Left ventricle myocardium superior (tissue), 1 donor: ENCODE measurements around the gene OR51F2. TPM values are rescaled to one million over a fixed set of nuclear protein-coding genes. Genes with fewer than 3 reads are reported as not detected.
"Not testable (repeated sequence)": the region's sequence is repeated elsewhere in the genome, so short reads cannot be mapped to it uniquely, and the experiment has no call there.

ENCODE experiments used
- ATAC-seq: fragments of 200-7000 bp; cut with Tn5 transposase; one replicate; pipeline ENCODE4 v1.9.1; 2020; ENCODE audit warnings: mild to moderate bottlenecking, moderate library complexity
- DNase-seq: peaks from one replicate; pipeline ENCODE4 v3.0.0-alpha.2; 2020
- intact Hi-C: fragments of 100-400 bp; cut with micrococcal nuclease; formaldehyde crosslinking; loops from one replicate; pipeline ENCODE4 v1.11.0; 2022
- long read RNA-seq: library from polyadenylated mRNA; unstranded; transcript quantifications from one replicate; pipeline ENCODE4 v2.0.0, GENCODE V29; 2021
- total RNA-seq: library from RNA; stranded (reverse); fragmentation: NEBNext Ultra II Directional; extraction: Animal tissue kit (Norgen Biotek cat#: 25700); gene quantifications from one replicate; pipeline ENCODE4 v1.2.1, GENCODE V29; 2021
- donor health status: DM: no; HTN: yes; CAD: no; lungs with severe emphysema.

The OR51F2 gene, protein sequence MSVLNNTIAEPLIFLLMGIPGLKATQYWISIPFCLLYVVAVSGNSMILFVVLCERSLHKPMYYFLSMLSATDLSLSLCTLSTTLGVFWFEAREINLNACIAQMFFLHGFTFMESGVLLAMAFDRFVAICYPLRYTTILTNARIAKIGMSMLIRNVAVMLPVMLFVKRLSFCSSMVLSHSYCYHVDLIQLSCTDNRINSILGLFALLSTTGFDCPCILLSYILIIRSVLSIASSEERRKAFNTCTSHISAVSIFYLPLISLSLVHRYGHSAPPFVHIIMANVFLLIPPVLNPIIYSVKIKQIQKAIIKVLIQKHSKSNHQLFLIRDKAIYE
- total RNA-seq = not detected
- long read RNA-seq = 0 reads

DNA sequence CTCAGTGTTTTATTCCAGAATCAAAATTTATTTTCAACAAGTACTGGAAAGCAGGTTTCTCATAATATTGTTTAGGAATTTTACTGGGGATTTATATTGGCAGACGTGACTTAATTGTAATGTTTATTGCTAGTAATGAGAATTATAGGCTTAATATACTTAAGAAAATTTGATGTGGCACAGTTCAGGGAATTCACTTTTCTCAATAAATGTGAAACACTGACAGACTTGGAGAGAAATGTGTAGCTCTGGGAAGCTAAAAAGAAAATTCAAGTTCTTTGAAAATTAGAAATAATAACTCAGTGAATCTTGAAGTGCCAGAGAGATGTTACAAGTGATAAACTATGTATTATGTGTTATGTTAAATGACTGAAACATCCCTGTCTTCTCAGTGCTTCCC lies at the start of gene OR51F2:
OR51F2 (plus strand) TSS at position 301 of the 400 bp plus-strand sequence. CDS start 101 bp downstream, outside the sequence.
- ATAC-seq (no peak), DNase-seq (no peak)
- intact Hi-C loops = no loop called here

DNA sequence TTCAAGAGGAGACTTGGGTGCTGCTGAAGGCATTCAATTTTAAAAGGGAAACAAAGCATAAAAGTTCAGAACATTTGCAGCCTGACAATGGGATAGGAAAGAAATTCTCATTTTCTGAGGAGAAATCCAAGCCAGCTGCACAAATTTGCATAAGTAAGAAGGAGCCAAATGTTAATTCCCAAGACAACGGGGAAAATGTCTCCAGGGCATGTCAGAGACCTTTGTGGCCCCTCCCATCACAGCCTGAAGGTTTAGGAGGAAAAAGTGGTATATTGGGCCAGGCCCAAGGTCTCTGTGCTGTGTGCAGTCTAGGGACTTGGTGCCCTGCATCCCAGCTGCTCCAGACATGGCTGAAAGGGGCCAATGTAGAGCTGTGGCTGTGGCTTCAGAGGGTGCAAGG lies 38.7 kb upstream of the OR51F2 start:
- intact Hi-C loops = no loop called here
- DNase-seq = no peak
- no peak for ATAC-seq

DNA sequence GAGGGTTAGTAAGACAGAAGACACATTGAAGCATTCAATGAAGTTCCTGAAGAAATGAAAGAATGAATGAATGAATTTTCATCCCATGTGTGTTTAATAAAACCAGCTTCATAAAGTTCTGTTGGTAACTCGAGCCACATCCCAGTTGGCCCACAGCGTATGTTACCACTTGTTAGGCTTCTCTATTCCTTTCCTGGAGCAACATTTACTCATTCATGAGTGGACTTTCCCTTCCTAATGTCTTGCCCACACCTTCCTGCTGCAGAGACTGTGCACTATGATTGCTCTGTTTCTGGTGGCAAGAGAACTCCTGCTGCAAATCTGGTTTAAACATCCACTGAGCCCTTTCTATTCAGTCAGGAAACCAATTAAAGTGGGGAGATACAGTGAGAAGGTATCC lies 23.9 kb upstream of the OR51F2 start:
- ATAC-seq = no peak
- intact Hi-C loops = no loop called here

DNA sequence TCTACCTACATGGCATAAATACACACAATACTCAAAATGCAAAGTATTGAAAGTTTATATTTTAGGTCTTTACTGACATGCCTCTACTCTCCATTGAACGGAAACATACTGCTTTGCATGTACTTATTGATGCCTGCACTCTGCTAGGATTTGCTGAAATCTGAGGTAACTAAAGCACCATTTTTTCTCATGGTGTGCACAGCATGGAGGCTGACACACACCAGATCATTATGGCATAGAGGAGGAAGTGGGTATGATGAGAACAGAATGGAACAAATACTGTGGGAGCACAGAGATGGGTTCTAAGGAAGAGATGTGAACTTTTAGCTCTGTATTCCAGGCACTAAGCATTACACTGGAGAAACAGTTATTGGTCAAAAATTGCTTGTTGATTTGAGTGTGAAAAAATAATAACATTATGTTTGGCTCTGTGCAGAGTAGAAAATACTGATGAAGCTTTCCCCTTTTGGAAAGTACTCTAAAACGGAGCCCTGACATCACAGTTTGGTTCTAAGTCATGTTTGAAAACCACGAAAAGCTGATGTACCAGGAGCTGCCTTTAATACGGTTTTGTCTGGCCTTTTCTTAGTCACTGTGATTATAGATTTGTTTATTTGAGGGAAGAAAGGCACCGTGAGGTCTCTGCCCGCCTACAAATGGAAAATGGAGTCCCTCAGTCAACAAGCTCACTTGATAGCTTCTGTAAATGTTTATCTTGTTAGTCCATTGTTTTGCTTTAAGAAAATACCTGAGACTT lies 22.5 kb upstream of the OR51F2 start:
- DNase-seq (no peak), ATAC-seq (no peak)
- intact Hi-C loops = no loop called here

More for the DNA sequence above, 23.9 kb upstream of the OR51F2 start:
- no peak for DNase-seq

DNA sequence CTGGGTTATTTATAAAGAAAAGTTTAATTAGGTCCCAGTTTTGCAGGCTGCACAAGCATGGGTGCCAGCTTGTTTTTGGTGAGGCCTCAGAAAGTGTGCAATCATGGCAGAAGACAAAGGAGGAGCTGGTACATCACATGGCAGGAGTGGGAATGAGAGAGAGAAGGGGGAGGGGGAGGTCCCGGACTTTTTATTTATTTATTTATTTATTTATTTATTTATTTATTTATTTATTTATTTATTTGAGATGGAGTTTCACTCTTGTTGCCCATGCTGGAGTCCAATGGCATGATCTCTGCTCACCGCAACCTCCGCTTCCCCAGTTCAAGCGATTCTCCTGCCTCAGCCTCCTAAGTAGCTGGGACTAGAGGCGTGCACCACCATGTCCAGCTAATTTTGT lies 19.8 kb upstream of the OR51F2 start:
- ATAC-seq, intact Hi-C loops, DNase-seq: not testable (repeated sequence)

DNA sequence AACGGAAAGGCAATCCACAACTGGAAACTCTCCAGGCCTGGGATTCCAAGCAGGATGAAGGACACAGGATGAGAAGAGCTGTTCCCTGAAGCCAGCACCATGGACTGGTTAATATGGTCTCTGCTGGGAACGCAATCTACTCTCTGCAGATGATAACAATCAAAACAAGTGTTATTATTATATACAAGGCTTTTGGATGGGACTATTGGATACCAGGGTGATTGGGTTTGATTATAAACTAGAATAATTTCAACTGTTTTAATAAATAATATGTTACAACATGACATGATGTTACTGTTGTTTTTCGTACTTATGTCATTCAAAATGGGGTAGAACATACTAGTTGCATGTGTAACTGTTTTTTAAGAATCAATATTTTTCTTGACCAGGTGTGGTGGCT lies 16.8 kb upstream of the OR51F2 start, which contains the start of gene OR52R1:
OR52R1 (minus strand) TSS at position 101 of the 400 bp plus-strand sequence; CDS start at position 101, 0 bp downstream.
- DNase-seq (no peak), ATAC-seq (no peak)
- intact Hi-C loops = no loop called here

DNA sequence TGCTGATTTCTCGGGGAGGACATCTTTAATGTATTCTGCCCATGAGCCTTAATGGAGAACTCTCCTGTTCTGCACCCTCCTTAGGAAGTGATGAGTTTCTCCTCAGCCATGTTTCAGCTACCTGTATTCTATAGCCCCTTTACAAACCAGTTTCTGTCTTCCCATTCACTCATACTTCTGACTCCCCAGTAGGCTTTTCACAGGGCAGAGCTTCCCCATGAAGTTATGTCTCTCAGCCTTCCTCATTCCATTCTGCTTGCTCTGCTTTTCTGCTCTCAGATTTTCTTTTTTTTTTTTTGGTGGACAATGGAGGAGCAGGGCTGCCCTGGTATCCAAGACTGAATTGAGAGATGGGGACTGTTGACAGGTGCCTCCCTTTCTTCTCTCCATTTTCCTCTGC lies 12.6 kb upstream of the OR51F2 start:
- intact Hi-C loops = no loop called here
- DNase-seq = no peak
- ATAC-seq = no peak

DNA sequence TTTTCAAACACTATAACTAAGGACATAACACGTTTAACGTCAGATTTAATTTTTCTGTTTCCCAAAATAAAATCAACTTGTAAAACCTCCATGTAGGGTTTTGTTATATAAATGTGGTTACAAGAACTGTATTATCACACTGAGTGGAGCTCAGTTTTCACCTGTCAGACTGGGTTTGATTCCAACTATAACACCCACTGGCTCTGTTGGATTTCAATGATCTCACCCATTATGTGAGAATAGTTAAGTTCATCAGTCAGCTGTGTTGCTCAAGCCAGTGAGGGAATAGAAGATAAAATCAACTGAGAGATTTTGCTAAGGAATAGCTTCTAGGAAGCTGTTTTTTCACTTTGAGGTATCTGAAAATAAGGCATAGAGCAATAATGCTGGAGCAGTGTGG lies 11.9 kb upstream of the OR51F2 start:
- DNase-seq (no peak), ATAC-seq (no peak)
- intact Hi-C loops = no loop called here

DNA sequence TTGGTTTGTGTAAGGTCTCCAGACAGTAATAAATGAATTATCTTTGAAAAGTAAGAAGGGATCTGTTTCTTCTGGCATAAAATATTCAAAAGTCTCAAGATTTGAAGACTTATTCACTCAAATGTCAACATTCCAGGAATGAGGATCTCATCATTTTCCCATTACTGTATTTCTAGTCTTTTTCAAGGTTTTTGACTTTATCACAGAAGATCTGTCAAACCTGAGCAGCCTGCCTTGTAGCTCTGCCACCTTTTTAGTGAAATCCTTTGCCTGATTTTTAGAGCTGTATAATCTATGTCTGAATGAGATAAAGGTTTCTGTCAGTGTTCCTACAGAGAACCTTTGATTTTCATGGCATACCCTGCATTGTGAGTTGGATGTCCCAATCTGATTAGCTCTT lies 4.0 kb downstream of the OR51F2 start:
- ATAC-seq (no peak), DNase-seq (no peak)
- intact Hi-C loops = no loop called here

DNA sequence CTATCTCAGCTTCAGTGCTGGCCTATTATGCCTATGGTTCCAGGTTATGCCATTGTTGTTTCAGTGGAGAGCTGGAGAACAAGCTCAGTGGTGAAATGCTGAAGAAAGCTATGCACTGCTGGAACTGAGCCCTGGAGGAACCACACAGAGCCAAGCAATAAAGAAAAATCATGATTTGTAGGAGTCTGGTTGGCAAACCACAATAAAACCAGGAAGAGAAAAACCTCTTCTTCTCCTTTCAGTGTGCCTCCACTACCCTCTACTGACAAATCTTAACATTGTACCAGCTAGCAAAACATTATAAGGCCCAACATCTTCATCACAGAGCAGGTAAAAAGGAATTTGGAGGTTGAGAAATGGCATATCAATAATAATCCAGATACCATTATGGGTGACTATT lies 5.3 kb downstream of the OR51F2 start:
- DNase-seq = no peak
- intact Hi-C loops = loop anchor here (2.0 kb wide), 1 partner anchor 190 kb away; the partner anchor contains the start of gene OR51D1
- ATAC-seq = peak; percentile 42

DNA sequence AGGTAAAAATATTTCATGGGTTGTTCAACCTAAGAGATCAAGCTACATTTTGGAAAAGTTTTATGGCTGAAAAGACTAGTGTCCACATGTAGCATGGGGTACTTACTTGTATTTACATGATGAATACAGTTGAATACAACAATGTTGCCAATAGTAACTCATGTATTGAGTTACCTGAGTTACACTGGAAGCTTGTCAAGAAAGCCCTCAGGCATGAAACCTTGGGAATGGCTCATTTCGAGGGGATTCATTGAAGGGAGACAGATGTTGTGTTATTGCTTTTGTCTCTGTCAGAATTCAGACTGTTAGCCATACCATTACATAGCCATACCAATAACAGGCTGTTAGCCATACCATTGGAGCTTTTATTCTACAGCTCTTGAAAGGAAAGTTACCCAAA lies 9.2 kb downstream of the OR51F2 start:
- DNase-seq = no peak
- intact Hi-C loops = no loop called here

DNA sequence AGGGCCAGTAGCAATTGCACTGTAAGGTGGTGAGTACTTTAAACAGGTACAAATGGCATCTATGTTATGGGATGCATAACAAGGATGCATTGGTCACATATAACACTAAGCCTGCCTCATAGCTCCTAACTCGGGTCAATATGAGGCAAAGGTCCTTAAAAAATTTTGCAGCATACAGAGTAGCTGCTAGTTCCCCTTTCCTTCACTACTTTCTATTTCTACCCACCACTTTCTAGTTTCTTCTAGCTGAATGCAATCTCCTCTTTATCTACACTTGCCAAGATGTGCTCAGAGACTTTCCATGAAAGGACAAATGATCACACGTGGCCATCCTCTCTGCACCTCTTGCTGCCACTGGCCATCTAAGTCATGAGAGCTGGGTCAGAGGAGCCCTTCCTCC lies 9.8 kb downstream of the OR51F2 start:
- ATAC-seq (no peak), DNase-seq (no peak)
- intact Hi-C loops = no loop called here

More for the DNA sequence above, 9.2 kb downstream of the OR51F2 start:
- ATAC-seq = no peak

DNA sequence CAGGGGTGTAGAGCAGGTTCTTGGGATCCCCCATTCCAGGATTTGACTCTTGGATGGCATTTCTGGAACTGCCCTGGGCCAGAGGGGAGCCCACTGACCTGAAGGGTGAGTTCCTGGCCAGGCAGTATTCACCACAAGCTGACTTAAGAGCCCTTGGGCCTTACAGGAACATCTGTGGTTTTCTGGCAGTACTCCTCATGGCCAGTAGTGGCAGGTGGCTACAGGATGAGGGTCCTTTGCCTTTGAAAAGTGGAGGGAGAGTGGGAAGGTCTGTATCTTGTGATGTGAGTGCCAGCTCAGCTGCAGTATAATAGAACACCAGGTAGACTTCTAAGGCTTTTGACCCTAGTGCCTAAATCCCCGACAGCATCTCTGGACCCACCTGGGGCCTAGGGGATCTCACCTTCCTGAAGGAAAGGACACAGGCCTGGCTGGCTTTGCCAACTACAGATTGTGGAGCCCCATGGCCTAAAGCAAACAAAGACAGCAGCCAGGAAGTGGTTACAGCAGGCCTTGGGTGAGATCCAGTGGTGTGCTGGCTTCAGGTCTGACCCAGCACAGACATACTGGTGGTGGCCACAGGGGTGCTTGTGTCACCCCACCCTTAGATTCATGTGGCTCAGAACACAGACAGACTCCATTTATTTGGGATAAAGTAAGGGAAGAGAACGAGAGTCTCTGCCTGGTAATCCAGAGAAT lies 18.9 kb downstream of the OR51F2 start:
- no peak for DNase-seq
- intact Hi-C loops = no loop called here
- no peak for ATAC-seq

DNA sequence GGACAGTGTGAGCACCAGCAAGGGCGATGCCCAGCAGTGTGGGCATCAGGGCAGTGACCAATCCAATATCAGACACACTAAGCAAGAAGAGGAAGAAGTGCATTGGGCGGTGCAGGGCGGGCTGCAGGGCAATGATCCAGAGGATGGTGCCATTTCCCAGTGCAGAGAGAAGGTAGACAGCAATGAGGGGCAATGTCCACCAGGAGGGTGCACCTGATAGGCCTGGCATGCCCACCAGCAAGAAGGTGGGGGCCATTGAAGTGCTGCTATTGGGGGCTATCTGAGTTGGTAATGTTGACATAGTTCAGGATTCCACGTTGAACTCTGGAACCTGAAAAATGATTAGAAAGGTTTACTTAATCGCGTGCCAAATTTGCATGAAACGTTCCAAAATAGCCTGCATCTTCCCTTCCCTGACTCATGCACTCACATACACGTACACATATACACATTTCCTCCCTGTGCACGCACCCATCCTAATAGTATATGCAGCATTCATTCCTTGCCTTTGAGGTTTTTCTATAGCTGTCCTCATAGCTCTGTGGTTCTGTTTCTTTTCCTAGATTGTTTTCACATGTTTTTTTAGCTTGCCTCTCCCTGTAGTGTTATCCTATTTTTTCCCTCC lies 27.9 kb downstream of the OR51F2 start, which contains the start of gene OR51S1:
OR51S1 (minus strand) TSS at position 301 of the 625 bp plus-strand sequence; CDS start at position 301, 0 bp downstream.
- intact Hi-C loops = no loop called here
- ATAC-seq (no peak), DNase-seq (no peak)

DNA sequence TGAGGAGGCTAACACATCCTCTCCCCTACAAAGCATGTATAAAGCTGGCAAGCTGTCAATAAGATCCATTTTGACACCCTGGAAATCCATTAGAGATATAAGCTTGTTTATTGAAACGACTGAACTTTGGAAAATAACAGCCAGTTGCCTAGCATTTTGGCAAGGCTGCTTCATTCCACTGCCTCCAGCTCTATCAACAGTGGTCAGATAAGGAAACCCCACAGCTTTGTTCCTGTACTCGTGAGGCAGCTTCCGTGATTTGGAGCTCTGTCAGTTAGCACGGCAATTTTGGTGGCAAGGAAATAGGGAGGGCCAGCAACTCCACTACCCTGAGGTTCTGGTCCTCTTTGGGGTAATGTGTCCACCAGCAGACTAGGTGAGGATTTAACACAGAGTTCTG lies 29.9 kb downstream of the OR51F2 start:
- no peak for DNase-seq
- peak; percentile 94 for ATAC-seq
- intact Hi-C loops = no loop called here

DNA sequence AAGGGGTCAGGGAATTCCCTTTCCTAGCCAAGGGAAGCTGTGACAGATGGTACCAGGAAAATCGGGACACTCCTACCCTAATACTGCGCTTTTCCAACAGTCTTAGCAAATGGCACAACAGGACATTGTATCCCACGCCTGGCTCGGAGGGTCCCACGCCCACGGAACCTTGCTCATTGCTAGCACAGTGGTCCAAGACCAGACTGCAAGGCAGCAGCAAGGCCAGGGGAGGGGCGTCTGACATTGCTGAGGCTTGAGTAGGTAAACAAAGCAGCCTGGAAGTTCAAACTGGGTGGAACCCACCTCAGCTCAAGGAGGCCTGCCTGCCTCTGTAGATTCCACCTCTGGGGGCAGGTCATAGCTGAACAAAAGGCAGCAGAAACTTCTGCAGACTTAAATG lies 33.2 kb downstream of the OR51F2 start:
- intact Hi-C loops = not testable (repeated sequence)

DNA sequence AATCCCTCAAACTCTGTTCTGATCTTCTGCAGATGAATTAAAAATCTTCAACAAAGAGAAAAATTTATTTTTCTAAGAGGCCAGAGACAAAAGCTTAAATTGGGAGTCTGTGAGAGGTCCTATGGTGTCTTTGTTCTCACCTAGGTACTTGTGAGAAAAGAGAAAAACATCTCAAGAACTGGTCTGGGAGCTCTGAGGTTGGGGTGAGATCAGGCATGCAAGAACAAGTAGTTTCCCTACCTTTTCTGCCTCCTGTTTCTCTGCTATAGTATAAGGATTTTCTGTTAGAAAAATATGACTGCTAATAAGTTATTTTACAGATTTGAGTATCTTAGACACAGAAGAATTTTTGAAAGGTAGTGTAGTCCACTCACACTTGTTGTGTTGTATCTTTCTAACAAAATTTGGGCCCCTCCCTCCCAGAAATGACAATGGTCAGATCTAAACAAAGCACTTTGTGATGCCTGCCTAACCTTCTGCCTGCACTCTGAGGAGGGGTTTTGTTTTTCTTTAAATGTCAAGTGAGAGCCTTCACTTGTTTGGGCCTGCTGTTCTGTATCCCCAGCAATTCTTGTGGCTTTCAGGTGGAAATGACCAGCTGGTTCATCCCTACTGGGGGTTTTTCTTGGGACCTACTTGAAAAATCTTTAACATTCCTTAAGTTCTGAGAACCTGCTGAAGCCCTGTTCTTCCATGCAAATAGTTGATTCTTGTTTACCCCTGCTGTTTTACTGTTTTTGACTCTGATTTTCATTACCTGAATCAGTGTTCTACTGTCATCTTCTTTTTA lies 41.5 kb downstream of the OR51F2 start:
- DNase-seq = no peak
- intact Hi-C loops = no loop called here
- no peak for ATAC-seq

More for the DNA sequence above, 33.2 kb downstream of the OR51F2 start:
- not testable (repeated sequence) for DNase-seq, ATAC-seq

DNA sequence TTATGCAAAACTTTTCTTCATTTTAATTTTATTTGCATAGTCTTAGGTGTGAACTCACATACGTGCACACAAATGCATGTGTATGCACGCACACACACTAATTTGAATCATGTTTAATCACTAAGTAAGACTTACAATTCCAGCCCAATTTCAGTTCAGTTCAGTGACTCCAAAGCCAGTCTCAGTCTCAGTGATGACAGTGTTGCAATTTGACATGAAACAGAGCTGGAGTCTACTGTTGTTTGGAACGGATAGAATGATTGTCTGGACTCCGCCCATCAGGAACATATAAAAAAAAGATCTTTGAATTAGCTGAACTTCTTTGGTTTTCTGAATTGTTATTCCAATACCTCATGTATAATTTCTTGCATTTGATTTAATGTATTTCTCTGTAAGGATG lies 42.8 kb downstream of the OR51F2 start:
- no peak for DNase-seq
- intact Hi-C loops = no loop called here
- peak; percentile 70 for ATAC-seq
